ENCODE measurements around the gene FLVCR1. TPM values are rescaled to one million over a fixed set of nuclear protein-coding genes. Genes with fewer than 3 reads are reported as not detected.

The FLVCR1 gene
- total and polyA plus RNA-seq, 2 donors from 2014 or later, result 2.9 to 6.8 TPM

DNA sequence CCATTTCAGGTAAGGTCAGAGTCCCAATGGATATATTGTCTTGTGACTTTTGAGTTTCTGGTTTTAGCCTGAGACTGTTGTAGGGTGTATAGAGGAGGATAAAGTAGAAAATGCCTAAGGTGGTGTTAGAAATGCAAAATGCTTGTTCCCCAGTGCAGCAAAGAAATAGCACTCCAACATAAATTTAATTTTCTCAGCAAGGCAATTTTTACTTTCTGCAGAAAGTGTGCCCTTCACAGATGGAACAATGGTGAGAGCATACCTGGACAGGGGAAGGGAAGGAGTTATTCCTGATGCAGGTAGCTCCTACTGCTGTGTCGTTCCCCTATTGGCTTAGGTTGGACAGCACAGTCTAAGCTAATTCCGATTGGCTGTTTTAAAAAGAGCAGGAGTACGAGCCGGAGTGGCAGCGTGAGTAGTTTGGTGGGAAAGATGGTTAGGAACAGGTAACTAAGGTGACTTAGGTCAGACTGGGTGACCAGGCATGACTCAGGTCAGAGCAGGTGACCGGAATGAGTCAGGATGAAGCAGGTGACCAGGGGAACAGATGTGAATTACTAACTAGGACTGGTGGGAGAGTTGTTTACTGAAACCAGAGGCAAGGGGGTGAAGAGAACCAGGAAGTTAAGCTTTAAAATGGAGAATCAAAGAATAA is 32.1 kb upstream of the FLVCR1 start:
- no peaks in the 10 kb centered on the region for H3K36me3 ChIP-seq (ENCODE audit: control insufficient read depth in 2 of 3, insufficient read depth in 3 of 3, low read length in 3 of 3)
- no peak overlapping the region for H3K9ac ChIP-seq (ENCODE audit: low read length in 3 of 3)
- no peak overlapping the region for H3K27ac ChIP-seq (ENCODE audit: low read depth in 2 of 2, low read length in 2 of 2)
- H3K27me3 ChIP-seq (ENCODE audit: control insufficient read depth, insufficient read depth, low read length), result no peaks in the 10 kb centered on the region
- DNase-seq (no peak), FAIRE-seq (no peak)
- intact Hi-C loops (cut with DNase I), result no loop called here
- peaks cover 0 to 16% (median 0%) of the 10 kb centered on the region in 3 donors for H3K9me3 ChIP-seq (ENCODE audit: control insufficient read depth in 2 of 3, insufficient read depth in 1 of 3, low read length in 3 of 3)
- TF ChIP-seq, protein P1, sequence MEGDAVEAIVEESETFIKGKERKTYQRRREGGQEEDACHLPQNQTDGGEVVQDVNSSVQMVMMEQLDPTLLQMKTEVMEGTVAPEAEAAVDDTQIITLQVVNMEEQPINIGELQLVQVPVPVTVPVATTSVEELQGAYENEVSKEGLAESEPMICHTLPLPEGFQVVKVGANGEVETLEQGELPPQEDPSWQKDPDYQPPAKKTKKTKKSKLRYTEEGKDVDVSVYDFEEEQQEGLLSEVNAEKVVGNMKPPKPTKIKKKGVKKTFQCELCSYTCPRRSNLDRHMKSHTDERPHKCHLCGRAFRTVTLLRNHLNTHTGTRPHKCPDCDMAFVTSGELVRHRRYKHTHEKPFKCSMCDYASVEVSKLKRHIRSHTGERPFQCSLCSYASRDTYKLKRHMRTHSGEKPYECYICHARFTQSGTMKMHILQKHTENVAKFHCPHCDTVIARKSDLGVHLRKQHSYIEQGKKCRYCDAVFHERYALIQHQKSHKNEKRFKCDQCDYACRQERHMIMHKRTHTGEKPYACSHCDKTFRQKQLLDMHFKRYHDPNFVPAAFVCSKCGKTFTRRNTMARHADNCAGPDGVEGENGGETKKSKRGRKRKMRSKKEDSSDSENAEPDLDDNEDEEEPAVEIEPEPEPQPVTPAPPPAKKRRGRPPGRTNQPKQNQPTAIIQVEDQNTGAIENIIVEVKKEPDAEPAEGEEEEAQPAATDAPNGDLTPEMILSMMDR (IDR thresholded peaks at IDR 0.05; ENCODE audit: borderline replicate concordance, extremely low read depth, insufficient read depth), result no peak
- H3K4me1 ChIP-seq (ENCODE audit: control insufficient read depth in 2 of 3, insufficient read depth in 2 of 3, low read depth in 1 of 3, low read length in 3 of 3), result no peaks in the 10 kb centered on the region
- H3K4me3 ChIP-seq (ENCODE audit: low read length in 3 of 3), result no peak overlapping the region

DNA sequence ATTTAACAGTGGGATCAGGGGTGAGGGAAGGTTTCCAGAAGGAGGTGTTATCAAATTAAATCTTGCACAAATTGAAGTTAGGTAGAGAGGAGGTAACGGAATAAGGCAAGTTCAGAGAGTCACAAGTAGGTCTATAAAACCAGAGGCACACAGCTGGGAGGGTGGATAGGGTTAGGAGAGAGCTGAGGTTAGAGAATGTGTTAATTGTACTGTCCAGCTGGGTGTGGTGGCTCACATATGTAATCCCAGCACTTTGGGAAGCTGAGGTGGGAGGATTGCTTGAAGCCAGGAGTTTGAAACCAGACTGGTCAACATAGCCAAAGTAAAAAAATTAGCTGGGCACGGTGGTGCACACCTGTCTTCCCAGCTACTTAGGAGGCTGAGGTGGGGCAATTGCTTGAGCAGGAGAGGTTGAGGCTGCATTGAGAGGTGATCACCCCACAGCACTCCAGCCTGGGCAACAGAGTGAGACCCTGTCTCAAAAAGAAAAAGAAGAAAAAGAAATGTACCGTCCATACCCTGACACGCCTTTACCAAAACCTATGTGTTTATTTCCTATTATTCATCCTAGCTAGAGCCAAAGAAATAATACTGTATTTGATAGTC is 30.8 kb upstream of the FLVCR1 start:
- FAIRE-seq, result no peak

DNA sequence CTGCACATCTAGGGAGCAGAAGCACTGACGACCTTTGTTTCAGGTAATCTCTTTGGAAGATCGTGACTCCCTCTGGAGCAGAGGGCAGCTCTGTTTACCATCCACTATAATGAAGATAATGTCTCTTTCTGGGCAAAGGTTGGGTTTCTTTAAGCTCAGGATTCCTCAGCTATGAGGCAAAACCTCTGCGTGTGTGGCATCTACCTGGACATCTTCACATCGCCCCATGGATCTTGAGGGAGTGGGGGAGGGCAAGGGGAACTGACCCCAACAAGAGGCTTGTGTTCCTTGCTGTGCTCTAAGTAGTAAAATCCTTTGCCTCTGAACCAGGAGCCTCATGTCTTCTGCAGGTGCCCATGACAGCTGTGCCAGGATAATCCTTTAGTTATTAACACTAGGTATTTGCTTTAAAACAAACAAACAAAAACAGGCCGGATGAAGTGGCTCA is 30.2 kb upstream of the FLVCR1 start:
- TF ChIP-seq, protein P1 (IDR thresholded peaks at IDR 0.05; ENCODE audit: borderline replicate concordance, extremely low read depth, insufficient read depth), result no peak
- Histone ChIP-seq H3K27me3 (ENCODE audit: control insufficient read depth, insufficient read depth, low read length) (no peaks in the 10 kb centered on the region), H3K4me1 (ENCODE audit: control insufficient read depth in 2 of 3, insufficient read depth in 2 of 3, low read depth in 1 of 3, low read length in 3 of 3) (peaks cover 0 to 2% (median 0%) of the 10 kb centered on the region in 3 donors), H3K4me3 (ENCODE audit: low read length in 3 of 3) (no peak overlapping the region), H3K9me3 (ENCODE audit: control insufficient read depth in 2 of 3, insufficient read depth in 1 of 3, low read length in 3 of 3) (peaks cover 0 to 16% (median 0%) of the 10 kb centered on the region in 3 donors), H3K36me3 (ENCODE audit: control insufficient read depth in 2 of 3, insufficient read depth in 3 of 3, low read length in 3 of 3) (no peaks in the 10 kb centered on the region), H3K9ac (ENCODE audit: low read length in 3 of 3) (no peak overlapping the region), H3K27ac (ENCODE audit: low read depth in 2 of 2, low read length in 2 of 2) (no peak overlapping the region)
- no peak for FAIRE-seq
- peak in 1 of 5 donors; percentile 1 for DNase-seq
- intact Hi-C loops (cut with DNase I), result no loop called here

More for the DNA sequence above, 30.8 kb upstream of the FLVCR1 start:
- Histone ChIP-seq H3K9me3 (ENCODE audit: control insufficient read depth in 2 of 3, insufficient read depth in 1 of 3, low read length in 3 of 3) (peaks cover 0 to 16% (median 0%) of the 10 kb centered on the region in 3 donors), H3K27me3 (ENCODE audit: control insufficient read depth, insufficient read depth, low read length) (no peaks in the 10 kb centered on the region), H3K27ac (ENCODE audit: low read depth in 2 of 2, low read length in 2 of 2) (no peak overlapping the region), H3K9ac (ENCODE audit: low read length in 3 of 3) (no peak overlapping the region), H3K36me3 (ENCODE audit: control insufficient read depth in 2 of 3, insufficient read depth in 3 of 3, low read length in 3 of 3) (no peaks in the 10 kb centered on the region), H3K4me3 (ENCODE audit: low read length in 3 of 3) (no peak overlapping the region), H3K4me1 (ENCODE audit: control insufficient read depth in 2 of 3, insufficient read depth in 2 of 3, low read depth in 1 of 3, low read length in 3 of 3) (no peaks in the 10 kb centered on the region)
- TF ChIP-seq, protein P1 (IDR thresholded peaks at IDR 0.05; ENCODE audit: borderline replicate concordance, extremely low read depth, insufficient read depth), result no peak
- intact Hi-C loops (cut with DNase I), result no loop called here
- no peak for DNase-seq
